Epidermal melanocyte (primary cell): Measurements from ENCODE around the gene ZDHHC11B.
A peak's percentile ranks its signal among the peaks of the same experiment; 100 is the strongest.
"Not testable (repeated sequence)": the region's sequence is repeated elsewhere in the genome, so short reads cannot be mapped to it uniquely, and the experiment has no call there.

Experiments
- DNase-seq: peaks from one replicate; pipeline ENCODE4 v3.0.0; 2011; ENCODE audit warnings: low spot score; ENCODE audit not compliant: insufficient read length

ZDHHC11B gene

DNA sequence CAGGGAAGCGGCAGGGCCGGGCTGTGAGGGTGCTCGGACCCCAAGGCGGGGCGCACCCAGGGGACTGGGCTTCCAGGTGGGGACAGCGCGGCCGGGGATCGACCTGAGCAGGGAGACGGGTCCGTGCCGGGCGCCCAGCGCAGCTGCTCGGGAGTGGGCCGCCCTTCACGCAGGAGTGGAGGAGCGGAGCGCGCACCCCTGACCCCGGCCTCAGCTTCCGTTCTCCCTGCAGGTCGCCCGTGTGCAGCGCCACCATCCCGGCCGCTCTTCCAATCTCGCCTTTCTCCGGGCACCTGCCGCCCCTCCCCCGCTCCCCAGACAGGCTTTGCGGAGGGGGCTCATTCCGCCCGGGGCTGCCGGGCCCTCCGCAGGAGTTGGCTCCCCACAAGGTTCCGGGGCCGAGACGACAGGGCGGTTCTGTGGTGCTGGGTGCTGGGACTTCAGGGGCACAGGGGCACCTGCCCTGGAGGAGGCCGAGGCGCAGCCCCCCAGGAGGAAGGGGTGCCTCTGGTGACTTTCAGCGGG is 714 bp upstream of the ZDHHC11B start:
- DNase-seq = not testable (repeated sequence)

DNA sequence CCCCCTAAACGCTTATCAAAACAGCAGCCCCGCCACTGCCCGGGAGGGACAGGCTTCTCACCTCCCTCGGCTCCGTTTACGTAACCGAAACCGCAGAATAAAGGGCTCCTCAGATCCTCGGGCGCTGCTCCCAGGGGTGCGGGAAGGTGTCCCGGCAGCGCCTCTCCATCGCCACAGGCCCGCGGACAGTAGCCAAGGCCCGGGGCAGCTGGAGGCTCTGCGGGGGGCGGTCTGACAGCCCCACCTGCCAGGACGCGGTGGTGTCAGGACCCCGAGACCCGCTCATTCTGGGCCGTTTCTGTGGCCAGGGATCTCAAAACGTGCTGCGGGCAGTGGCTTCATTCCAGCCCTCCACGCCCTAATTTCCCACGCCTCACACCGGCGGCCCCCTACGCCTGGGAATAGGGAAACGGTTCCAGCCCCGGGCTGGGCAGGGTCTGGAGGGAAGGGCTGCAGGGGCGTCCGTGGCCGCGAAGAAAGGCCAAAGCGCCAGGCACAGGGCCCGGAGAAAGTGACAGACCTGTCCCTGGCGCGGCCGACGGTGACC is 575 bp downstream of the ZDHHC11B start:
- not testable (repeated sequence) for DNase-seq

- DNase-seq = not testable (repeated sequence)
Measured at GRCh38 chr5:783049-783802, 1.3 kb downstream of the ZDHHC11B start.

- not testable (repeated sequence) for DNase-seq
Measured at GRCh38 chr5:782356-782755, 2.2 kb downstream of the ZDHHC11B start.

- not testable (repeated sequence) for DNase-seq
Measured at GRCh38 chr5:780571-780970, 4.0 kb downstream of the ZDHHC11B start.

GRCh38 chr5:778967-779366 is 5.6 kb downstream of the ZDHHC11B start:
- not testable (repeated sequence) for DNase-seq

DNA sequence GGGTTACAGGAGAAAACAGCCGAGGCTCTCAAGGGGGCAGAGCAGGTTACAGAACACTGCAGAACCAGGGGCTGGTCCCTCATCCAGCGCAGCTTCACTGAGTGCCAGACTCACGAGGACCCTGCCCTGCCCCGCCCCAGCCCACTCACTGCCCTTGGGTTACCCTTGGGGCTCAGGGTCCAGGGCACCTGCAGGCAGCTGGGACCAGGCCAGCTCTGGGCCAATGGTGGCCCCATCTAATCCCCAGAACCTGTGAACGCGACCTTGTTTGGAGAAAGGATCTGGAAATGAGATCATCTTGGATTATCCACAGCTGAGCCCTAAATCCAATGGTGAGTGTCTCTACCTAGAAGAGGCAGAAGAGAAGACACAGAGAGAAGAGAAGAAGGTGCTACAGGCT is 6.1 kb downstream of the ZDHHC11B start:
- DNase-seq = not testable (repeated sequence)

DNA sequence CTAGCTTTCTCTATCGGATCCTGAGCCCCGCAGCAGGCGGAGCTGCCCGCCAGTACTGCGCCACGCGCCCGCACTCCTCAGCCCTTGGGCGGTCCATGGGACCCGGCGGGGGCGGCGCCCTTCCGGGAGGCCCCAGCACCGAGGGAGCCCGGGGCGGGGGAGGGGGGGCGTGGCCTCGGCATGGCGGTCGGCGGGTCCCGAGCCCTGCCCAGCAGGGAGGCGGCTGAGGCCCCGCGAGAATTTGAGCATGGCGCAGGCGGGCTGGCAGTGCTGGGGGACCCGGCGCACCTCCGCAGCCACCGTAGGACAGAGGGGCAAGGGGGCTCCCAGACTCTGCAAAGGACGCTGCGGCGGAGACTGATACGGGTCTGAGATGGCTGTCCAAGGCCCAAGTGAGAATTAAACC is 6.8 kb downstream of the ZDHHC11B start:
- DNase-seq = peak; percentile 8

DNA sequence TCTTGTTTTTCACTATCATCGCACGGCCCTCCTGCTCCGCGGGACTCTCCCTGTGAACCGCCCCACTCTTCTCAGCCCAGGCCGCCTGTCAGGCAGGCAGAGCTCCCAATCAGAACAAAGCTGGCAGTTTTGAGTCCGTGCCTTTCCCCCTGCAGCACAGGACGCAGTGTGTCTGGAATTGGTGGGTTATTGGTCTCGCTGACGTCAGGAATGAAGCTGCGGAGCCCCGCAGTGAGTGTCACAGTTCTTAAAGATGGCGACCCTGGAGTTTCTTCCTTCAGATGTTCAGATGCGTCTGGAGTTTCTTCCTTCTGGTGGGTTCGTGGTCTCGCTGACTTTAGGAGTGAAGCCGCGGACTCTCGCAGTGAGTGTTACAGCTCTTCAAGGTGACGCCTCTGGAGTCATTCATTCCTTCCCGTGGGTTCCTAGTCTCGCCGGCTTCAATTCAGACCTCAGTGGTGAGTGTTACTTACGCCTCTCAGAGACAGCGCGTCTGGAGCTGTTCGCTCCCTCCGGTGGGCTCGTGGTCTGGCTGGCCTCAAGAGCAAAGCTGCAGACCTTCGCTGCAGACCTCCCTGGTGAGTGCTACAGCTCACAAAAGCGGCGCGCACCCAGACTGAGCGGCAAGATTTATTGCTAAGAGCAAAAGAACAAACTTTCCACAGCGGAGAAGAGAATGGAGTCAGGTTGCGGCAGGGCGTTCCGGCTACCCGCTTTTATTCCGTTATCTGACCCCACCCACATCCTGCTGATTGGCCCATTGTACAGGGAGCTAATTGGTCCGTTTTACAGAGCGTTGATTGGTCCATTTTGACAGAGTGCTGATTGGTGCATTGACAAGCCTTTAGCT is 7.4 kb downstream of the ZDHHC11B start:
- DNase-seq = peak; percentile 7

- peak; percentile 16 for DNase-seq
Measured at GRCh38 chr5:775961-776861, 8.3 kb downstream of the ZDHHC11B start.

- DNase-seq = not testable (repeated sequence)
Measured at GRCh38 chr5:775595-775960, 9.0 kb downstream of the ZDHHC11B start.

- DNase-seq = peak; percentile 11
Measured at GRCh38 chr5:774854-775505, 9.5 kb downstream of the ZDHHC11B start.

DNA sequence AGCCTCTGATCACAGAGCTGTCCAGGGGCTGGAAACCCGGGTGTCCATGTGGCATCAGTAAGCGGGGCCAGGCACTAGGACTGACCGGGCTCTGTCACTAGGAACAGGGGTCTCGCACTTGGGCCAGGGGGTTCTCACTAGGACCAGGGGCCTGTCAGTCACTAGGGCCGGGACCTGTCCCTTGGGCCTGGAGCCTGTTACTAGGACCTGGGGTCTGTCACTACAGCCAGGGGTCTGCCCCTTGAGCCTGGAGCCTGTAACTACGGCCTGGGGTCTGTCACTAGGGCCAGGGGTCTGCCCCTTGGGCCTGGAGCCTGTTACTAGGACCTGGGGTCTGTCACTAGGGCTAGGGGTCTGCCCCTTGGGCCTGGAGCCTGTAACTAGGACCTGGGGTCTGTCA is 10.2 kb downstream of the ZDHHC11B start:
- DNase-seq = not testable (repeated sequence)

DNA sequence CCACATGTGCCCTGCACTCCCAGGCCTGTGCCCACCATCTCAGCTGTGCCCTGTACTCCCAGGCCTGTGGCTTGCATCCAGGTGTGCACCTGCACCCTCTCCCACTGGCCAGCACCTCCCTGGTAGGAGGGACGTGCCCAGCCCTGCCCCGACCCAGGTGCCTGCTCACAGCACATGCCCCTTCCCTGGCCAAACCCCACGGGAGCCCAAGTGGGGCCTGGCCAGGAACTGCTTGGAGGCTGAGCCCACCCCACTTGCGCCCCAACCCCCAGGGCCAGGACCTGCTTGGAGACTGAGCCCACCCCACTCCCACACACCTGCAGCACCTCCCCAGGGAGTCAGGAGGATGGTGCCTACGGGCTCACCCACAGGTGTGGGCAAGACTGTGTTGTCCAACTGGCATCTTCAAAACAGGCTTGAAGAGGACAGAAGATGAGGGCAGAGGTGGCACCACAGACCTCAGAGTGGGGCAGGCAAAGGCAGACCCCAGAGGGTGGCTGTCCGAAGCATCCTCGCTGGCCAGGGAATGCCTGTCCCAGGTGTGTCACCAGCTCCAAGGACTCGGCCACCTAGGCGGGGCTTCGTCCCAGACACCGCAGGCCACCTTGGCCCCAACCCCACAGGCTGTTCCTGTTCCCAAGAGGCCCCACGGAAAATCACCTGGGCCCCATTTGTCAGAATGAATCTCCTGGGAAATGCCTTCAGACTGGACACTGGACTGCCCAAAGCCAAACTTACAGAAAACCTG is 10.8 kb downstream of the ZDHHC11B start:
- peak; percentile 22 for DNase-seq

DNA sequence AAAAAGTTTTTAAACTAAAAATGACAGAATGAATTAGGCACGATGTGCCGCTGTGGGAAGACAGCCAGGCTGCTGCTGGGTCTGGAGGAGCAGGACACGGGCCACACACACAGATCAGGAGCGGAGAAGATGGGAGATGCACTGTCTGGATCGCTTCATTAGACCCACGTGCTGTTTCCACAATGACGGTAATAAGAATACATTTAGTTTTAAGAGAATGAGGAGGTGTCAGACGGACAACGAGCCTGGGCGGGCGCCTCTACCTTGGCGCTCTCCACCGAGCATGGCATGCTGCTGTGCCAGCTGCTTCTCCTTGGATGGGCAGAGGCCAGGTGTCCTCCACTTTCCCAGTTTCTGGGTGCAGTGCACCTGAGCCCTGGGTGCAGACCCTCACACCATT is 11.6 kb downstream of the ZDHHC11B start:
- not testable (repeated sequence) for DNase-seq

DNA sequence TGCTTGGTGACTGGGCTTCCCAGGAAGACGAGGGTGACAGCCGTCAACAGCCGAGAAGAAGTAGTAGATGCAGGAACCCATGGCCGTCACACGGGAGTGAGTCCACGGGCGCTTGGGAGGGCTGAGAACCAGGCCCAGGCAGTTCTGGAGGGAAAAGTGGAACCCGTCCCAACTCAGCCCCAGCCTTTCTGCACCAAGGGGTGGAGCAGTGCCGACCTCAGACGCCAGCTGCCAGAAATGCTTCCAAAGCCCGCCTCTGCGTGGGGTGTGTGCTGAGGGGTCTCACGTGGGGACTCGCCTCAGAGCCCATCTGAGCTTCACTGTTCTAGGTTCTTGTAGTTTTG is 12.0 kb downstream of the ZDHHC11B start:
- not testable (repeated sequence) for DNase-seq

DNA sequence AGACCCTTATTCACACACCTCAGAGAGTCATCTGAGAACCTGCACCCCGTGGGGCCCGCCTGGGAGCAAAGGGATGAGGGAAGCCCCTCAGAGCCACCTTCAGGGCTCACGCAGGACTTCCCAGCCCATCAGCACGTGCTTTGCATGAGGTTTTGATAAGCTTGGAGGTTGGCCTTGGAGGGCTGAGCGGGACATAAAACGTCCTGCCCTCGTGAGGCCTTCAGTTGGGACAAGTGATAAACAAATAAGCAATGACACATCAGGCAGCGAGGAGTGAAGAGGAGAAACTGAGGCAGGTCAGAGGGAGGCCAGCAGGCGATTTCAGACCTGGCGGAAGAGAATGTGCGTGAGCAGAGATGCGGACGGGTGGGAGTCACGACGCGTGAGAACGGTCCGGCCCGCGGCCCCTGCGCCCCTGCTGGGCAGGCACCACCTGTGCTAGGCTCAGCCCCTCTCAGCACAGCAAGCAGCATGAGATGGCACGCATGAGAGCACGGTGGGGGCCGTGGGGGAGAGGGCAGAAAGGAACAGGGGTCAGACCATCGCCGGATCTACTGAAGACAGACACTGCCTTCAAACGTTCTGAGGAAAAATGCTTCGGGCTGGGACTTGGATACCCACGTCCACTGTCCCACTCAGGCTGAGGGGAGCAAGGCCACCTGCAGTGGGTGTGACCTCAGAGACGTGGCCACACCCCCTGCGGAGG is 12.5 kb downstream of the ZDHHC11B start:
- DNase-seq = not testable (repeated sequence)

GRCh38 chr5:771087-771781 is 13.3 kb downstream of the ZDHHC11B start:
- DNase-seq = peak; percentile 15
